GM23338 (cell line): ENCODE measurements around the gene FAM98A. TPM values are rescaled to one million over a fixed set of nuclear protein-coding genes. Genes with fewer than 3 reads are reported as not detected.
A peak's percentile ranks its signal among the peaks of the same experiment; 100 is the strongest.

Experiments used
- ATAC-seq: fragments of 200-7000 bp; cut with Tn5 transposase; 3 replicates; pipeline ENCODE4 v1.9.1; 2020
- DNase-seq: peaks from one replicate; pipeline ENCODE4 v3.0.0-alpha.2; 2015; ENCODE audit warnings: low spot score
- H2AFZ ChIP-seq: fragments of 200-600 bp; sonication (generic); 2 replicates; pipeline ENCODE4 v1.8.0; 2016; ENCODE audit warnings: antibody characterized with exemption, mild to moderate bottlenecking, moderate library complexity
- H3F3A ChIP-seq: fragments of 200-600 bp; sonication (generic); replicated peaks from 2 replicates; pipeline ENCODE4 v1.8.0; 2017; ENCODE audit warnings: antibody characterized with exemption, mixed run types, low read depth
- H3K27ac ChIP-seq: fragments of 200-600 bp; sonication (generic); 2 replicates; pipeline ENCODE4 v1.6.1; 2016; ENCODE audit warnings: low read depth
- H3K27me3 ChIP-seq: fragments of 200-600 bp; sonication (generic); 2 replicates; pipeline ENCODE4 v1.8.0; 2016; ENCODE audit warnings: mild to moderate bottlenecking, mixed run types, moderate library complexity; ENCODE audit not compliant: insufficient read depth
- H3K36me3 ChIP-seq: fragments of 200-600 bp; sonication (generic); 2 replicates; pipeline ENCODE4 v1.8.0; 2016; ENCODE audit warnings: mild to moderate bottlenecking; ENCODE audit not compliant: insufficient read depth
- H3K4me1 ChIP-seq: fragments of 200-600 bp; sonication (generic); 2 replicates; pipeline ENCODE4 v1.8.0; 2016; ENCODE audit warnings: mild to moderate bottlenecking, moderate library complexity; ENCODE audit not compliant: insufficient read depth
- H3K4me2 ChIP-seq: fragments of 200-600 bp; sonication (generic); 2 replicates; pipeline ENCODE4 v1.7.1; 2017; ENCODE audit warnings: mixed run types
- H3K4me3 ChIP-seq: fragments of 200-600 bp; sonication (generic); 2 replicates; pipeline ENCODE4 v1.6.1; 2016; ENCODE audit warnings: mixed run types
- H3K79me2 ChIP-seq: fragments of 200-600 bp; sonication (generic); replicated peaks from 2 replicates; pipeline ENCODE4 v1.8.0; 2017; ENCODE audit warnings: mild to moderate bottlenecking; ENCODE audit not compliant: insufficient read depth
- H3K9me2 ChIP-seq: fragments of 200-600 bp; sonication (generic); 2 replicates; pipeline ENCODE4 v1.8.0; 2017; ENCODE audit not compliant: insufficient read depth
- H4K20me1 ChIP-seq: fragments of 200-600 bp; sonication (generic); replicated peaks from 2 replicates; pipeline ENCODE4 v1.8.0; 2017; ENCODE audit warnings: mild to moderate bottlenecking; ENCODE audit not compliant: insufficient read depth
- H3K27ac Mint-ChIP-seq: 2 replicates; pipeline ENCODE4 v1.8.0; 2020; ENCODE audit warnings: inconsistent platforms, mild to moderate bottlenecking, moderate library complexity, mixed read lengths
- H3K27me3 Mint-ChIP-seq: 3 replicates; pipeline ENCODE4 v1.8.0; 2022; ENCODE audit warnings: low read depth, mild to moderate bottlenecking, moderate library complexity, mixed read lengths, inconsistent platforms; ENCODE audit not compliant: insufficient read depth, poor library complexity
- H3K36me3 Mint-ChIP-seq: 3 replicates; pipeline ENCODE4 v1.8.0; 2021; ENCODE audit warnings: low read depth, mild to moderate bottlenecking, inconsistent platforms, moderate library complexity, mixed read lengths
- H3K4me1 Mint-ChIP-seq: 3 replicates; pipeline ENCODE4 v1.8.0; 2020; ENCODE audit warnings: mild to moderate bottlenecking, inconsistent platforms, mixed read lengths
- H3K4me3 Mint-ChIP-seq: 3 replicates; pipeline ENCODE4 v1.8.0; 2021; ENCODE audit warnings: moderate library complexity, mild to moderate bottlenecking, inconsistent platforms, mixed read lengths
- H3K9me3 Mint-ChIP-seq: 3 replicates; pipeline ENCODE4 v1.8.0; 2020; ENCODE audit warnings: moderate library complexity, mild to moderate bottlenecking, inconsistent platforms, mixed read lengths
- CREB1 ChIP-seq: fragments of 250-450 bp; sonication (Bioruptor Pico); IDR thresholded peaks from 2 replicates; pipeline ENCODE4 v1.5.0; 2020; ENCODE audit warnings: low read depth, mild to moderate bottlenecking, moderate library complexity
- CTCF ChIP-seq, 2 experiments: fragments of 200-600 bp in 1 of 2; sonication (generic) in 1 of 2; conservative IDR thresholded peaks; 2 replicates each; pipeline versions ENCODE4 v1.5.1 to v1.6.1; 2016 to 2017; ENCODE audit warnings: antibody characterized with exemption in 2 of 2, low read depth in 2 of 2, mild to moderate bottlenecking in 2 of 2, moderate library complexity in 1 of 2
- ETS1 ChIP-seq: IDR thresholded peaks from 2 replicates; pipeline ENCODE4 v1.6.1; 2016; ENCODE audit warnings: antibody characterized with exemption
- EZH2phosphoT487 ChIP-seq: fragments of 200-600 bp; sonication (generic); IDR thresholded peaks from one replicate; pipeline ENCODE4 v1.8.1; 2018; ENCODE audit warnings: antibody characterized with exemption; ENCODE audit not compliant: unreplicated experiment
- JUNB ChIP-seq: IDR thresholded peaks from one replicate; pipeline ENCODE4 v1.6.1; 2016; ENCODE audit warnings: antibody characterized with exemption; ENCODE audit not compliant: unreplicated experiment
- NANOG ChIP-seq: IDR thresholded peaks from 2 replicates; pipeline ENCODE4 v1.6.1; 2016; ENCODE audit warnings: antibody characterized with exemption, borderline replicate concordance
- POLR2AphosphoS5 ChIP-seq: IDR thresholded peaks from 2 replicates; pipeline ENCODE4 v1.6.1; 2016; ENCODE audit warnings: antibody characterized with exemption, low read depth
- STAT1 ChIP-seq: IDR thresholded peaks from one replicate; pipeline ENCODE4 v1.6.1; 2016; ENCODE audit warnings: antibody characterized with exemption; ENCODE audit not compliant: unreplicated experiment
- ZNF331 ChIP-seq: fragments of 250-450 bp; sonication (Bioruptor Pico); IDR thresholded peaks from 2 replicates; pipeline ENCODE4 v1.5.0; 2020; ENCODE audit warnings: low read depth, mild to moderate bottlenecking, moderate library complexity
- ZNF462 ChIP-seq: fragments of 250-450 bp; sonication (Bioruptor Pico); IDR thresholded peaks from 2 replicates; pipeline ENCODE4 v1.5.0; 2020; ENCODE audit warnings: mild to moderate bottlenecking, moderate library complexity
- polyA plus RNA-seq: library from polyadenylated mRNA; unstranded; fragments of >200 nt; fragmentation: Nextera tagmentation; extraction: Ambion mirVana; gene quantifications from 2 replicates; pipeline ENCODE4 v1.2.1, GENCODE V29; 2016
- total RNA-seq: library from RNA; depleted of rRNA; stranded (reverse); fragments of >200 nt; shearing (Covaris generic); gene quantifications from 2 replicates; pipeline ENCODE4 v1.2.3, GENCODE V29; 2014

The FAM98A gene
- total and polyA plus RNA-seq, 2 experiments from 2014 or later, result 68.6 to 149 TPM

- Histone ChIP-seq H4K20me1 (no peaks in the 10 kb centered on the region), H3F3A (no peaks in the 10 kb centered on the region), H3K4me3 (peak overlapping the region; percentile 1; the same call in 1 of the 2 replicates), H3K27me3 (no peaks in the 10 kb centered on the region), H3K9me2 (0 out of 2 replicates have a peak, but pooled peaks cover 3% of the 10 kb centered on the region), H3K79me2 (peaks cover 11% of the 10 kb centered on the region), H3K4me1 (peaks cover 34% of the 10 kb centered on the region), H3K4me2 (peak overlapping the region; percentile 7), H2AFZ (no peak overlapping the region), H3K36me3 (peaks cover 29% of the 10 kb centered on the region), H3K27ac (peak overlapping the region; percentile 23)
- H3K9me3 Mint-ChIP-seq, result no peaks in the 10 kb centered on the region; the same call in 2 of the 3 replicates
- TF ChIP-seq ZNF331 (CRISPR knock-in tag) (no peak), ZNF462 (no peak), CREB1 (CRISPR knock-in tag) (no peak), NANOG (peak; percentile 56; the same call in 1 of the 2 replicates), EZH2phosphoT487 (no peak), STAT1 (no peak), CTCF (conservative IDR thresholded peaks at IDR 0.05; ENCODE audit: low read depth in 2 of 2) (peak; percentile 79 to 98), JUNB (no peak), POLR2AphosphoS5 (no peak), ETS1 (no peak)
- ATAC-seq (peak; percentile 79), DNase-seq (peak; percentile 70)
- peak overlapping the region; percentile 76 for H3K27ac Mint-ChIP-seq
- peaks cover 47% of the 10 kb centered on the region for H3K36me3 Mint-ChIP-seq
- peak overlapping the region; percentile 36; the same call in 2 of the 3 replicates for H3K4me3 Mint-ChIP-seq
- H3K4me1 Mint-ChIP-seq, result peaks cover 48% of the 10 kb centered on the region
- H3K27me3 Mint-ChIP-seq, result peaks cover 8% of the 10 kb centered on the region
Measured at GRCh38 chr2:33583194-33583938, 15.7 kb downstream of the FAM98A start.
